ENCODE data around the gene MBNL2. TPM values are rescaled to one million over a fixed set of nuclear protein-coding genes. Genes with fewer than 3 reads are reported as not detected.

The MBNL2 gene
- total and polyA plus RNA-seq, 2 of the 13 experiments (the other 11 are each of a cell fraction or from before 2014, with no cell fraction given), result 30.8 to 59.0 TPM

DNA sequence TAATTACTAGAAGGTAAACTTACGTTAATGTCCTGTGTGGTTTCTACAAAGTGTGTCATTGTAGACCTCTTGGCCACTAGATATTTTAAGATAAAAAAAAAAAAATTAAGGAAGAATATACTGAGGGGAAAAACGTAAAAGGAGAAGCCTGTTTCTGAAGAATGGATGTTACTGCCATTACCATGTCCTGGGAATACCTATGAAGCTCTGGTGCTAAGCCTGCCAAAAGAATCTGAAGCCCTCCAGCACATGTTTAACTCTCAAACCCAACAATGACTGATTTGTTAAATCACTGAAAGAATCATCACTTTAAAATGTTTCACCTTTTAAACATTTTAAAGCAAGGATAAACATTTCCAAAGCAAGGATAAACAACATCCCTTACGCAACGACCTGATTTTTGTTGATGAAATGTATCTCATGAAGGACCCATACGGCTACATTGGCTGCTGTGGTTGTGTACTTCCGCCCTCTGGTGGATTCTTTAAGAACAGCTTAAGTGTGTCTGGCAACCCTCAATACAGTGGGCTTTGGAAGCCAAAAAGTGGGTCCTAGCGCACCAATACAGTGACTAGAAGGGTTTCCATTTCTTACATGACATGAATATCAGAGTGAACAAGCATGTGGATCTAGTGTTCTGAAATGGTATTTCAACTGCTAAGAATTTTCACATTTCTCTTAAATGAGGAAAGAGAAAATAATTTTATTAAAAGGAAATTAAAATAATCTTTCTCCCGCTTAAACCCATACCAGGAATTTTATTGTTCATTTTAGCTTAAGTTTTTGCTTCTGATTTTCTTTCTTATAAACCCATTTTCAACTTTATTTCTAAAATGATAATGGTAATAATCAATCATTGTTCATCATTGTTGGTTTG, 137.3 kb downstream of the MBNL2 start (continued):
- no peak for TF ChIP-seq ARID4A (CRISPR knock-in tag; IDR thresholded peaks at IDR 0.05; ENCODE audit: borderline replicate concordance)
- no peak for TF ChIP-seq NCOA1 (CRISPR knock-in tag; IDR thresholded peaks at IDR 0.05)
- no peak for TF ChIP-seq CCDC6 (CRISPR knock-in tag; IDR thresholded peaks at IDR 0.05)
- no peak for TF ChIP-seq KIAA2018 (CRISPR knock-in tag; IDR thresholded peaks at IDR 0.05; ENCODE audit: borderline replicate concordance)
- no peak for TF ChIP-seq KDM4B (CRISPR knock-in tag; IDR thresholded peaks at IDR 0.05)
- TF ChIP-seq, protein P1, sequence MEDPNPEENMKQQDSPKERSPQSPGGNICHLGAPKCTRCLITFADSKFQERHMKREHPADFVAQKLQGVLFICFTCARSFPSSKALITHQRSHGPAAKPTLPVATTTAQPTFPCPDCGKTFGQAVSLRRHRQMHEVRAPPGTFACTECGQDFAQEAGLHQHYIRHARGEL (CRISPR knock-in tag; IDR thresholded peaks at IDR 0.05), result no peak
- no peak for TF ChIP-seq PAXIP1 (CRISPR knock-in tag; conservative IDR thresholded peaks at IDR 0.05)
- TF ChIP-seq ZKSCAN1 (IDR thresholded peaks at IDR 0.05; ENCODE audit: low read length), result no peak
- no peak for TF ChIP-seq GABPB1 (CRISPR knock-in tag; IDR thresholded peaks at IDR 0.05)
- TF ChIP-seq MTA1 (CRISPR knock-in tag; IDR thresholded peaks at IDR 0.05; ENCODE audit: borderline replicate concordance), result no peak
- no peak for TF ChIP-seq ZNF792 (CRISPR knock-in tag; IDR thresholded peaks at IDR 0.05)
